H1 (cell line): ENCODE measurements around the gene SNAPC1. TPM values are rescaled to one million over a fixed set of nuclear protein-coding genes. Genes with fewer than 3 reads are reported as not detected.

Experiments used
- CTCF ChIA-PET: fragments of 300-600 bp; sonication (Branson Sonifier 250); formaldehyde crosslinking; loops from one replicate; lab custom pipeline; 2021; ENCODE audit not compliant: partially characterized antibody; lab: Charles Lee
- POLR2A ChIA-PET: fragments of 300-600 bp; sonication (Branson Sonifier 250); formaldehyde crosslinking; loops from one replicate; lab custom pipeline; 2021; ENCODE audit warnings: inconsistent platforms; ENCODE audit not compliant: partially characterized antibody; lab: Charles Lee
- DNase-seq, 2 experiments: peaks; one replicate each; pipeline versions ENCODE4 v3.0.0 to v3.0.0-alpha.2; 2010 to 2022; ENCODE audit warnings: low spot score in 2 of 2, low read depth in 1 of 2, mixed read lengths in 1 of 2
- FAIRE-seq: peaks from 2 replicates; lab custom pipeline; 2011; peaks lifted over from hg19 to GRCh38; lab: Jason Lieb, UNC
- H2AFZ ChIP-seq: 2 replicates; pipeline ENCODE4 v1.8.1; 2012; ENCODE audit warnings: low read length, inconsistent platforms
- H2AK5ac ChIP-seq: 2 replicates; pipeline ENCODE4 v1.6.1; 2013; ENCODE audit warnings: low read depth, low read length
- H2BK120ac ChIP-seq: replicated peaks from 2 replicates; pipeline ENCODE3; 2013; ENCODE audit warnings: low read depth, low read length, inconsistent platforms
- H2BK12ac ChIP-seq: 2 replicates; pipeline ENCODE4 v1.6.1; 2013; ENCODE audit warnings: low read depth, low read length
- H2BK15ac ChIP-seq: 2 replicates; pipeline ENCODE4 v1.6.1; 2013; ENCODE audit warnings: low read length
- H2BK20ac ChIP-seq: 2 replicates; pipeline ENCODE4 v1.6.1; 2013; ENCODE audit warnings: low read length
- H2BK5ac ChIP-seq: 2 replicates; pipeline ENCODE4 v1.6.1; 2013; ENCODE audit warnings: low read depth, low read length
- H3K14ac ChIP-seq: 2 replicates; pipeline ENCODE4 v1.6.1; 2013; ENCODE audit warnings: inconsistent platforms; ENCODE audit not compliant: insufficient read length
- H3K18ac ChIP-seq: 2 replicates; pipeline ENCODE4 v1.6.1; 2013; ENCODE audit warnings: low read length; ENCODE audit errors: extremely low read depth
- H3K23ac ChIP-seq: 2 replicates; pipeline ENCODE4 v1.6.1; 2013; ENCODE audit warnings: inconsistent platforms; ENCODE audit not compliant: insufficient read length
- H3K23me2 ChIP-seq: 2 replicates; pipeline ENCODE4 v1.6.1; 2013; ENCODE audit warnings: low read depth, low read length
- H3K27ac ChIP-seq: 2 replicates; pipeline ENCODE4 v1.6.1; 2011; ENCODE audit warnings: low read depth, low read length, inconsistent platforms
- H3K27me3 ChIP-seq, 4 experiments: replicated peaks in 1 of 4; 1 replicate in 1 of 4; 2 replicates in 3 of 4; pipeline versions ENCODE4 v1.6.1 to v1.8.1; 2011 to 2013; ENCODE audit warnings: low read length in 3 of 4, mild to moderate bottlenecking in 3 of 4, inconsistent platforms in 2 of 4, mixed read lengths in 2 of 4, moderate library complexity in 1 of 4; ENCODE audit not compliant: control insufficient read depth in 3 of 4, insufficient read depth in 3 of 4; ENCODE audit errors: extremely low read depth in 1 of 4
- H3K36me3 ChIP-seq, 4 experiments: 2 replicates each; pipeline versions ENCODE4 v1.6.1 to v1.8.1; 2011 to 2013; ENCODE audit warnings: mild to moderate bottlenecking in 4 of 4, low read length in 3 of 4, moderate library complexity in 2 of 4, control low read depth in 1 of 4, inconsistent platforms in 1 of 4; ENCODE audit not compliant: insufficient read depth in 4 of 4, control insufficient read depth in 2 of 4
- H3K4ac ChIP-seq: replicated peaks from 2 replicates; pipeline ENCODE3; 2013; ENCODE audit warnings: low read length, low read depth, mixed read lengths, inconsistent platforms; ENCODE audit not compliant: insufficient read length
- H3K4me1 ChIP-seq, 4 experiments: replicated peaks in 1 of 4; 1 replicate in 1 of 4; 2 replicates in 3 of 4; pipeline versions ENCODE4 v1.6.1 to v1.8.1; 2011 to 2013; ENCODE audit warnings: low read length in 3 of 4, inconsistent platforms in 2 of 4, mixed read lengths in 1 of 4; ENCODE audit not compliant: insufficient read depth in 4 of 4, control insufficient read depth in 3 of 4
- H3K4me2 ChIP-seq, 2 experiments: 2 replicates each; pipeline versions ENCODE4 v1.6.1 to v1.8.1; 2011 to 2013; ENCODE audit warnings: low read depth in 2 of 2, low read length in 2 of 2, control low read depth in 1 of 2, inconsistent platforms in 1 of 2, mild to moderate bottlenecking in 1 of 2; ENCODE audit not compliant: insufficient read depth in 1 of 2
- H3K4me3 ChIP-seq, 4 experiments: fragments of 200-600, 300-600 bp in 1 of 4; sonication (generic), shearing (Covaris generic), sonication (Bioruptor Twin) in 1 of 4; 2 replicates each; pipeline versions ENCODE4 v1.5.1 to v1.8.1; 2011 to 2016; ENCODE audit warnings: low read length in 4 of 4, low read depth in 3 of 4, control low read depth in 2 of 4, inconsistent platforms in 2 of 4, mild to moderate bottlenecking in 2 of 4, mixed read lengths in 1 of 4, moderate library complexity in 1 of 4; ENCODE audit not compliant: insufficient read depth in 2 of 4; ENCODE audit errors: extremely low read depth in 1 of 4
- H3K56ac ChIP-seq: replicated peaks from 2 replicates; pipeline ENCODE3; 2013; ENCODE audit warnings: low read depth, mild to moderate bottlenecking, mixed read lengths, low read length, inconsistent platforms; ENCODE audit not compliant: insufficient read length
- H3K79me1 ChIP-seq: 2 replicates; pipeline ENCODE4 v1.6.1; 2013; ENCODE audit warnings: low read depth, low read length, control low read depth
- H3K79me2 ChIP-seq, 2 experiments: 2 replicates each; pipeline versions ENCODE4 v1.6.1 to v1.8.1; 2012 to 2013; ENCODE audit warnings: low read length in 2 of 2, mild to moderate bottlenecking in 2 of 2, inconsistent platforms in 1 of 2; ENCODE audit not compliant: insufficient read depth in 2 of 2, control insufficient read depth in 1 of 2
- H3K9ac ChIP-seq, 4 experiments: replicated peaks in 1 of 4; 1 replicate in 1 of 4; 2 replicates in 3 of 4; pipeline versions ENCODE4 v1.6.1 to v1.8.1; 2011 to 2013; ENCODE audit warnings: low read depth in 3 of 4, low read length in 3 of 4, control low read depth in 2 of 4, mild to moderate bottlenecking in 2 of 4, moderate library complexity in 2 of 4, inconsistent platforms in 1 of 4; ENCODE audit errors: extremely low read depth in 1 of 4
- H3K9me3 ChIP-seq, 2 experiments: 2 replicates each; pipeline versions ENCODE4 v1.6.1 to v1.8.1; 2012 to 2013; ENCODE audit warnings: mild to moderate bottlenecking in 2 of 2, moderate library complexity in 2 of 2, control low read depth in 1 of 2, inconsistent platforms in 1 of 2, low read depth in 1 of 2, low read length in 1 of 2, mixed read lengths in 1 of 2; ENCODE audit not compliant: insufficient read depth in 2 of 2
- H4K20me1 ChIP-seq, 2 experiments: replicated peaks in 1 of 2; 2 replicates each; pipeline versions ENCODE3 to v1.8.1; 2011 to 2013; ENCODE audit warnings: inconsistent platforms in 2 of 2, low read length in 2 of 2, mild to moderate bottlenecking in 1 of 2; ENCODE audit not compliant: insufficient read depth in 2 of 2, control insufficient read depth in 1 of 2
- H4K5ac ChIP-seq: 2 replicates; pipeline ENCODE4 v1.6.1; 2013; ENCODE audit warnings: low read length, low read depth, mixed read lengths, inconsistent platforms; ENCODE audit not compliant: insufficient read length
- H4K8ac ChIP-seq: 2 replicates; pipeline ENCODE4 v1.8.0; 2013; ENCODE audit warnings: mild to moderate bottlenecking, moderate library complexity, low read length, inconsistent platforms; ENCODE audit not compliant: insufficient read depth; ENCODE audit errors: extremely low read depth
- H4K91ac ChIP-seq: replicated peaks from 2 replicates; pipeline ENCODE3; 2013; ENCODE audit warnings: low read length, mixed read lengths, inconsistent platforms; ENCODE audit not compliant: insufficient read length
- CBX5 ChIP-seq: fragments of 300-800, 300-1000 bp; sonication (generic); IDR thresholded peaks from 2 replicates; pipeline ENCODE4 v1.7.1; 2016; ENCODE audit warnings: antibody characterized with exemption, low read length, low read depth
- CBX8 ChIP-seq: fragments of 300-800, 300-1000 bp; sonication (generic); IDR thresholded peaks from 2 replicates; pipeline ENCODE4 v1.7.1; 2016; ENCODE audit warnings: low read depth, low read length, borderline replicate concordance
- JUND ChIP-seq: IDR thresholded peaks from 2 replicates; pipeline ENCODE4 v1.6.1; 2011; ENCODE audit warnings: mild to moderate bottlenecking, improper control_type of control experiment, low read length
- POLR2A ChIP-seq, 2 experiments: IDR thresholded peaks; 1 replicate in 1 of 2; 2 replicates in 1 of 2; pipeline ENCODE4 v1.6.1; 2011; ENCODE audit warnings: low read depth in 2 of 2, low read length in 2 of 2, mild to moderate bottlenecking in 2 of 2; ENCODE audit errors: control extremely low read depth in 1 of 2
- WGBS, 2 experiments: shearing (Covaris generic) in 1 of 2; methylation state at CpG; one replicate each; pipeline versions ENCODE4 v1.1.6 to v1.1.7; 2013 to 2015; ENCODE audit warnings: low lambda C conversion rate in 2 of 2, mixed read lengths in 2 of 2, inconsistent platforms in 1 of 2, low coverage in 1 of 2, missing lambda C conversion rate in 1 of 2; ENCODE audit not compliant: insufficient replicate concordance in 2 of 2, insufficient coverage in 1 of 2, insufficient read length in 1 of 2; ENCODE audit errors: extremely low coverage in 1 of 2, missing lambda C conversion rate in 1 of 2; 5-methylcytosine and 5-hydroxymethylcytosine counted together
- polyA plus RNA-seq, 7 experiments: library from polyadenylated mRNA; depleted of rRNA in 3 of 7; stranded (reverse) in 5 of 7; unstranded in 2 of 7; fragments of >200 nt in 5 of 7; fragments of 200-250 nt in 2 of 7; gene quantifications; 1 replicate in 5 of 7; 2 replicates in 1 of 7; 4 replicates in 1 of 7; pipeline versions ENCODE4 v1.2.1 to v1.2.3, GENCODE V29; 2011 to 2013; ENCODE audit warnings: missing spikeins in 2 of 7, mixed read lengths in 2 of 7
- total RNA-seq: library from RNA; stranded (reverse); fragmentation: NEBNext Ultra II Directional; extraction: Animal tissue kit (Norgen Biotek cat#: 25700); gene quantifications from 2 replicates; pipeline ENCODE4 v1.2.1, GENCODE V29; 2021

SNAPC1 gene
- total and polyA plus RNA-seq, 2 of the 8 experiments (the other 6 are each of a cell fraction or from before 2014, with no cell fraction given): 5.8 to 11.1 TPM

- DNase-seq: no peak
- H3K23me2 ChIP-seq: no peaks in the 10 kb centered on the region; the same call in 1 of the 2 replicates
- no peaks in the 10 kb centered on the region for H3K9me3 ChIP-seq
- TF ChIP-seq CBX8 (no peak), POLR2A (IDR thresholded peaks at IDR 0.05; ENCODE audit: control extremely low read depth in 1 of 2, low read depth in 2 of 2, low read length in 2 of 2) (no peak), JUND (no peak), CBX5 (no peak)
- H3K9ac ChIP-seq: no peak overlapping the region
- peaks cover 0 to 5% (median 1%) of the 10 kb centered on the region in 4 experiments; a peak in 1 of 7 replicates for H3K4me1 ChIP-seq
- H3K27me3 ChIP-seq: no peaks in the 10 kb centered on the region
- no peak overlapping the region for H3K56ac ChIP-seq
- peak overlapping the region in 1 of 4 experiments; percentile 66; a peak in 1 of 8 replicates for H3K4me3 ChIP-seq
- no peak overlapping the region for H2AK5ac ChIP-seq
- FAIRE-seq: no peak
- H2AFZ ChIP-seq: no peak overlapping the region
- H2BK5ac ChIP-seq: no peak overlapping the region
- no peak overlapping the region for H2BK20ac ChIP-seq
- no peak overlapping the region for H3K14ac ChIP-seq
- WGBS, 2 experiments: 95% methylated on average over 3 of the region's 3 CpGs; no CpG with 5 or more reads in 1 of the 2 experiments
- peaks cover 0 to 8% of the 10 kb centered on the region in 2 experiments; a peak in 1 of 4 replicates for H3K79me2 ChIP-seq
- no peak overlapping the region for H3K4me2 ChIP-seq
- no peak overlapping the region for H4K8ac ChIP-seq
- no peak overlapping the region for H3K27ac ChIP-seq
- no peak overlapping the region for H2BK15ac ChIP-seq
- no peak overlapping the region for H3K4ac ChIP-seq
- POLR2A ChIA-PET: no interaction called here
- no peak overlapping the region for H3K18ac ChIP-seq
- CTCF ChIA-PET: interaction anchor here (0.9 kb wide), 1 partner anchor 65 kb away, joined by 3 read pairs; no protein-coding TSS in a partner anchor
- H2BK120ac ChIP-seq: no peak overlapping the region
- no peaks in the 10 kb centered on the region for H3K79me1 ChIP-seq
- no peak overlapping the region for H4K91ac ChIP-seq
- no peak overlapping the region for H3K23ac ChIP-seq
- H3K36me3 ChIP-seq: peaks cover 3 to 56% (median 29%) of the 10 kb centered on the region in 4 experiments; a peak in 6 of 8 replicates
- H4K5ac ChIP-seq: no peak overlapping the region
- H4K20me1 ChIP-seq: no peaks in the 10 kb centered on the region
- no peak overlapping the region for H2BK12ac ChIP-seq
Measured at GRCh38 chr14:61747342-61747741, 14.9 kb upstream of the SNAPC1 start.
